ENCODE results near the gene RERE. TPM values are rescaled to one million over a fixed set of nuclear protein-coding genes. Genes with fewer than 3 reads are reported as not detected.

The RERE gene
- total RNA-seq, 2 donors from 2014 or later, result 207 to 322 TPM

- H3K9me3 ChIP-seq, result no peaks in the 10 kb centered on the region
- H3K4me1 ChIP-seq (replicated peaks), result peaks cover 1% of the 10 kb centered on the region
- 72% methylated on average over 2 of the region's 2 CpGs for WGBS
- H3K27ac ChIP-seq, result no peak overlapping the region
- H3K36me3 ChIP-seq, result no peaks in the 10 kb centered on the region
- no peak overlapping the region for H3K4me3 ChIP-seq
- intact Hi-C loops (cut with DNase I), result no loop called here
- no peaks in the 10 kb centered on the region for H3K27me3 ChIP-seq (replicated peaks; ENCODE audit: insufficient read depth)
- TF ChIP-seq POLR2A (IDR thresholded peaks at IDR 0.05) (no peak), POLR2AphosphoS5 (IDR thresholded peaks at IDR 0.05) (no peak), CTCF (IDR thresholded peaks at IDR 0.05) (no peak)
- DNase-seq (ENCODE audit: low spot score), result no peak
Measured at GRCh38 chr1:8679395-8679800, 138.0 kb downstream of the RERE start.

- H3K4me1 ChIP-seq (replicated peaks), result peaks cover 3% of the 10 kb centered on the region
- 86% methylated on average over 4 of the region's 4 CpGs for WGBS
- no peak overlapping the region for H3K4me3 ChIP-seq
- intact Hi-C loops (cut with DNase I), result no loop called here
- H3K27ac ChIP-seq, result no peak overlapping the region
- H3K9me3 ChIP-seq, result no peaks in the 10 kb centered on the region
- H3K27me3 ChIP-seq (replicated peaks; ENCODE audit: insufficient read depth), result no peaks in the 10 kb centered on the region
- H3K36me3 ChIP-seq, result no peaks in the 10 kb centered on the region
- no peak for DNase-seq (ENCODE audit: low spot score)
- TF ChIP-seq CTCF (IDR thresholded peaks at IDR 0.05), result no peak
- no peak for TF ChIP-seq POLR2AphosphoS5 (IDR thresholded peaks at IDR 0.05)
- TF ChIP-seq POLR2A (IDR thresholded peaks at IDR 0.05), result no peak
Measured at GRCh38 chr1:8678673-8679394, 138.6 kb downstream of the RERE start.

- no peak for DNase-seq (ENCODE audit: low spot score)
- Histone ChIP-seq H3K4me1 (replicated peaks) (peaks cover 3% of the 10 kb centered on the region), H3K36me3 (no peaks in the 10 kb centered on the region), H3K9me3 (no peaks in the 10 kb centered on the region), H3K27ac (no peak overlapping the region), H3K4me3 (no peak overlapping the region), H3K27me3 (replicated peaks; ENCODE audit: insufficient read depth) (no peaks in the 10 kb centered on the region)
- intact Hi-C loops (cut with DNase I), result no loop called here
- WGBS, result 90% methylated on average over 2 of the region's 2 CpGs
- TF ChIP-seq POLR2A (IDR thresholded peaks at IDR 0.05), result no peak
- TF ChIP-seq POLR2AphosphoS5 (IDR thresholded peaks at IDR 0.05), result no peak
- no peak for TF ChIP-seq CTCF (IDR thresholded peaks at IDR 0.05)
Measured at GRCh38 chr1:8677782-8678181, 139.7 kb downstream of the RERE start.

- 97% methylated on average over 2 of the region's 2 CpGs for WGBS
- Histone ChIP-seq H3K36me3 (no peaks in the 10 kb centered on the region), H3K4me3 (no peak overlapping the region), H3K27me3 (replicated peaks; ENCODE audit: insufficient read depth) (no peaks in the 10 kb centered on the region), H3K9me3 (no peaks in the 10 kb centered on the region), H3K4me1 (replicated peaks) (peaks cover 3% of the 10 kb centered on the region), H3K27ac (no peak overlapping the region)
- TF ChIP-seq CTCF (IDR thresholded peaks at IDR 0.05) (no peak), POLR2AphosphoS5 (IDR thresholded peaks at IDR 0.05) (no peak), POLR2A (IDR thresholded peaks at IDR 0.05) (no peak)
- intact Hi-C loops (cut with DNase I), result no loop called here
- no peak for DNase-seq (ENCODE audit: low spot score)
Measured at GRCh38 chr1:8676813-8677212, 140.6 kb downstream of the RERE start.

GRCh38 chr1:8676072-8676471 is 141.4 kb downstream of the RERE start:
- Histone ChIP-seq H3K9me3 (no peaks in the 10 kb centered on the region), H3K36me3 (no peaks in the 10 kb centered on the region), H3K27ac (no peak overlapping the region), H3K4me1 (replicated peaks) (peaks cover 3% of the 10 kb centered on the region), H3K27me3 (replicated peaks; ENCODE audit: insufficient read depth) (no peaks in the 10 kb centered on the region), H3K4me3 (no peak overlapping the region)
- intact Hi-C loops (cut with DNase I), result no loop called here
- DNase-seq (ENCODE audit: low spot score), result no peak
- no peak for TF ChIP-seq CTCF (IDR thresholded peaks at IDR 0.05)
- TF ChIP-seq POLR2A (IDR thresholded peaks at IDR 0.05), result no peak
- TF ChIP-seq POLR2AphosphoS5 (IDR thresholded peaks at IDR 0.05), result no peak
